DLD1 (cell line): Measurements from ENCODE around the gene NOX4.
"Not testable (repeated sequence)": the region's sequence is repeated elsewhere in the genome, so short reads cannot be mapped to it uniquely, and the experiment has no call there.

Experiments
- in situ Hi-C: cut with HindIII; loops from 2 replicates; pipeline ENCODE4 v1.10.0; 2017; ENCODE audit warnings: low sequenced_read_pairs

The NOX4 gene

GRCh38 chr11:89310607-89311006, 180.6 kb downstream of the NOX4 start:
- in situ Hi-C loops = not testable (repeated sequence)

- in situ Hi-C loops = not testable (repeated sequence)
These were observed 181.7 kb downstream of the NOX4 start for GRCh38 chr11:89309321-89309985.

- in situ Hi-C loops = not testable (repeated sequence)
These were observed 182.9 kb downstream of the NOX4 start for GRCh38 chr11:89308272-89308671.

GRCh38 chr11:89303029-89303428, 188.1 kb downstream of the NOX4 start:
- in situ Hi-C loops = not testable (repeated sequence)

- in situ Hi-C loops = not testable (repeated sequence)
These were observed 196.2 kb downstream of the NOX4 start for GRCh38 chr11:89295023-89295422.

GRCh38 chr11:89293965-89294679, 197.1 kb downstream of the NOX4 start:
- in situ Hi-C loops = no loop called here

GRCh38 chr11:89288004-89288403, 203.2 kb downstream of the NOX4 start:
- in situ Hi-C loops = not testable (repeated sequence)

GRCh38 chr11:89286601-89287000, 204.6 kb downstream of the NOX4 start:
- in situ Hi-C loops = not testable (repeated sequence)

- in situ Hi-C loops = not testable (repeated sequence)
These were observed 210.0 kb downstream of the NOX4 start for GRCh38 chr11:89281032-89281677.

GRCh38 chr11:89279176-89279575, 212.0 kb downstream of the NOX4 start:
- in situ Hi-C loops = no loop called here

- in situ Hi-C loops = no loop called here
These were observed 215.2 kb downstream of the NOX4 start for GRCh38 chr11:89275966-89276365.
